Measurements from ENCODE around the gene PRKG1. TPM values are rescaled to one million over a fixed set of nuclear protein-coding genes. Genes with fewer than 3 reads are reported as not detected.

Gene PRKG1
- total and polyA plus RNA-seq, 2 of the 4 experiments (the other 2 are of a cell fraction) = 3.5 to 18.3 TPM

DNA sequence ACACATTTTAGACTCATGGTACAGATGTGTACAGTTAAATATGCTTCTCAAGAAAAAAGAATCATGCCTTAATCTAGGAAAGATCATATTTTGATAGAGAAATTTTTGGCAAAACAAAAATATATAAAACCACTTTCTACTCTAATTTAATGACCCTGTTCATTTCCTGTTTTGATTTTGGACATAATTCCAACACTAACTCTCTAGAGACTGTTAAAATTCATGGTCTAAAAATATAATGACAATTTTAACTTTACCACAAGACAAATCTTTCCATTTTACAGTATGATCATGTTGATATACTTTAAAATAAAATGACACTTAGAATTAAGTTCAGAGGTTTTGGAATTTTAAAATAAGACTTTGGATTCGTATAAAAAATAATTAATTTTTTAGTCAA lies 45.2 kb downstream of the PRKG1 start:
- Histone ChIP-seq H3K9me3 (ENCODE audit: control insufficient read depth, insufficient read depth, low read length) (no peaks in the 10 kb centered on the region), H3K23ac (ENCODE audit: low read depth, low read length) (no peak overlapping the region), H3K18ac (ENCODE audit: low read depth, low read length) (no peak overlapping the region), H4K5ac (ENCODE audit: low read depth, low read length) (no peak overlapping the region), H3K9me1 (ENCODE audit: insufficient read depth, low read length) (peaks cover 4% of the 10 kb centered on the region; the same call in 1 of the 2 replicates), H2AK9ac (replicated peaks; ENCODE audit: low read depth, low read length, poor library complexity) (no peak overlapping the region), H3K9ac (ENCODE audit: low read depth, low read length) (no peak overlapping the region), H3K56ac (ENCODE audit: extremely low read depth, insufficient read depth, low read length) (no peak overlapping the region), H3K36me3 (ENCODE audit: control insufficient read depth, insufficient read depth, low read length) (no peaks in the 10 kb centered on the region), H3K27me3 (ENCODE audit: control insufficient read depth, insufficient read depth, low read length) (no peaks in the 10 kb centered on the region), H2BK5ac (ENCODE audit: low read depth, low read length, poor library complexity, severe bottlenecking) (no peak overlapping the region), H4K91ac (ENCODE audit: insufficient read depth, low read depth, low read length) (no peak overlapping the region), H3K4me1 (ENCODE audit: control insufficient read depth, insufficient read depth, low read length) (peaks cover 2% of the 10 kb centered on the region; the same call in 1 of the 2 replicates), H2AK5ac (ENCODE audit: low read depth, low read length) (no peak overlapping the region), H3K14ac (replicated peaks; ENCODE audit: low read depth, low read length) (no peak overlapping the region), H2BK120ac (ENCODE audit: low read depth, low read length) (no peak overlapping the region), H3K79me1 (ENCODE audit: low read depth in 1 of 2, low read length in 2 of 2) (peaks cover 13 to 40% of the 10 kb centered on the region in 2 experiments), H3K4ac (ENCODE audit: low read depth, low read length) (no peak overlapping the region), H2AFZ (replicated peaks; ENCODE audit: low read length, poor library complexity) (no peak overlapping the region), H4K8ac (ENCODE audit: low read depth in 2 of 2, low read length in 2 of 2) (no peak overlapping the region), H3K27ac (ENCODE audit: insufficient read depth, low read length) (no peak overlapping the region), H4K20me1 (ENCODE audit: insufficient read depth, low read length) (peaks cover 4% of the 10 kb centered on the region; the same call in 1 of the 2 replicates), H3K4me2 (ENCODE audit: low read depth, low read length) (no peak overlapping the region), H2BK20ac (ENCODE audit: low read depth, low read length) (no peak overlapping the region), H3K4me3 (ENCODE audit: insufficient read depth, low read depth, low read length) (no peak overlapping the region), H2BK15ac (ENCODE audit: low read depth, low read length) (no peak overlapping the region)
- no TSS peak for BruUV-seq (replicated peaks)
- ATAC-seq (ENCODE audit: low read depth) (no peak), DNase-seq (no peak)
- ChIA-PET CTCF (no interaction called here), POLR2A (ENCODE audit: unreplicated experiment) (no interaction called here)
- dilution Hi-C loops (cut with HindIII; ENCODE audit: low sequenced_read_pairs, unreplicated experiment) = no loop called here
- intact Hi-C loops (cut with micrococcal nuclease) = no loop called here
- TF ChIP-seq CEBPB (IDR thresholded peaks at IDR 0.05; ENCODE audit: low read depth, low read length) (no peak), SMC3 (IDR thresholded peaks at IDR 0.05; ENCODE audit: low read depth, low read length) (no peak), POLR2A (IDR thresholded peaks at IDR 0.05; ENCODE audit: low read depth, low read length) (no peak), CHD1 (IDR thresholded peaks at IDR 0.05; ENCODE audit: low read depth, low read length) (no peak), RCOR1 (IDR thresholded peaks at IDR 0.05; ENCODE audit: insufficient replicate concordance, low read length) (no peak), BHLHE40 (IDR thresholded peaks at IDR 0.05; ENCODE audit: low read depth, low read length) (no peak), RFX5 (IDR thresholded peaks at IDR 0.05; ENCODE audit: low read depth, low read length) (no peak), MAFK (IDR thresholded peaks at IDR 0.05; ENCODE audit: low read depth, low read length) (no peak), MXI1 (IDR thresholded peaks at IDR 0.05; ENCODE audit: borderline replicate concordance, low read depth, low read length) (no peak), MAZ (IDR thresholded peaks at IDR 0.05; ENCODE audit: borderline replicate concordance, low read depth, low read length) (no peak), RAD21 (IDR thresholded peaks at IDR 0.05; ENCODE audit: low read length) (no peak), NFE2L2 (IDR thresholded peaks at IDR 0.05; ENCODE audit: low read depth, low read length) (no peak)
- TF ChIP-seq, protein P1, sequence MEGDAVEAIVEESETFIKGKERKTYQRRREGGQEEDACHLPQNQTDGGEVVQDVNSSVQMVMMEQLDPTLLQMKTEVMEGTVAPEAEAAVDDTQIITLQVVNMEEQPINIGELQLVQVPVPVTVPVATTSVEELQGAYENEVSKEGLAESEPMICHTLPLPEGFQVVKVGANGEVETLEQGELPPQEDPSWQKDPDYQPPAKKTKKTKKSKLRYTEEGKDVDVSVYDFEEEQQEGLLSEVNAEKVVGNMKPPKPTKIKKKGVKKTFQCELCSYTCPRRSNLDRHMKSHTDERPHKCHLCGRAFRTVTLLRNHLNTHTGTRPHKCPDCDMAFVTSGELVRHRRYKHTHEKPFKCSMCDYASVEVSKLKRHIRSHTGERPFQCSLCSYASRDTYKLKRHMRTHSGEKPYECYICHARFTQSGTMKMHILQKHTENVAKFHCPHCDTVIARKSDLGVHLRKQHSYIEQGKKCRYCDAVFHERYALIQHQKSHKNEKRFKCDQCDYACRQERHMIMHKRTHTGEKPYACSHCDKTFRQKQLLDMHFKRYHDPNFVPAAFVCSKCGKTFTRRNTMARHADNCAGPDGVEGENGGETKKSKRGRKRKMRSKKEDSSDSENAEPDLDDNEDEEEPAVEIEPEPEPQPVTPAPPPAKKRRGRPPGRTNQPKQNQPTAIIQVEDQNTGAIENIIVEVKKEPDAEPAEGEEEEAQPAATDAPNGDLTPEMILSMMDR (conservative IDR thresholded peaks at IDR 0.05; ENCODE audit: low read depth, low read length) = no peak
- TF ChIP-seq, protein P2, sequence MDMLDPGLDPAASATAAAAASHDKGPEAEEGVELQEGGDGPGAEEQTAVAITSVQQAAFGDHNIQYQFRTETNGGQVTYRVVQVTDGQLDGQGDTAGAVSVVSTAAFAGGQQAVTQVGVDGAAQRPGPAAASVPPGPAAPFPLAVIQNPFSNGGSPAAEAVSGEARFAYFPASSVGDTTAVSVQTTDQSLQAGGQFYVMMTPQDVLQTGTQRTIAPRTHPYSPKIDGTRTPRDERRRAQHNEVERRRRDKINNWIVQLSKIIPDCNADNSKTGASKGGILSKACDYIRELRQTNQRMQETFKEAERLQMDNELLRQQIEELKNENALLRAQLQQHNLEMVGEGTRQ (IDR thresholded peaks at IDR 0.05; ENCODE audit: low read depth, low read length) = no peak
- TF ChIP-seq, protein P3, sequence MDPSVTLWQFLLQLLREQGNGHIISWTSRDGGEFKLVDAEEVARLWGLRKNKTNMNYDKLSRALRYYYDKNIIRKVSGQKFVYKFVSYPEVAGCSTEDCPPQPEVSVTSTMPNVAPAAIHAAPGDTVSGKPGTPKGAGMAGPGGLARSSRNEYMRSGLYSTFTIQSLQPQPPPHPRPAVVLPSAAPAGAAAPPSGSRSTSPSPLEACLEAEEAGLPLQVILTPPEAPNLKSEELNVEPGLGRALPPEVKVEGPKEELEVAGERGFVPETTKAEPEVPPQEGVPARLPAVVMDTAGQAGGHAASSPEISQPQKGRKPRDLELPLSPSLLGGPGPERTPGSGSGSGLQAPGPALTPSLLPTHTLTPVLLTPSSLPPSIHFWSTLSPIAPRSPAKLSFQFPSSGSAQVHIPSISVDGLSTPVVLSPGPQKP (IDR thresholded peaks at IDR 0.05; ENCODE audit: borderline replicate concordance, low read depth, low read length) = no peak
- in situ Hi-C loops (cut with MboI; ENCODE audit: low sequenced_read_pairs) = no loop called here
- no CpG with 5 or more reads among the region's 1 CpG for WGBS, 2 experiments (ENCODE audit: extremely low coverage in 2 of 2, insufficient read length in 1 of 2)
